Esophagus muscularis mucosa (tissue), 4 donors: ENCODE measurements around the gene TCEANC. TPM values are rescaled to one million over a fixed set of nuclear protein-coding genes. Genes with fewer than 3 reads are reported as not detected.

Experiments
- DNase-seq: peaks from one replicate; pipeline ENCODE4 v3.0.0-alpha.2; 2017; ENCODE audit errors: extremely low spot score
- H3K27ac ChIP-seq, 4 donors: fragments of 200-600 bp; sonication (generic); replicated peaks in 1 of 4; 1 replicate in 3 of 4; 2 replicates in 1 of 4; pipeline ENCODE4 v1.5.1; 2016 to 2019; ENCODE audit warnings: mild to moderate bottlenecking in 1 of 4
- H3K27me3 ChIP-seq, 4 donors: fragments of 200-600 bp; sonication (generic); one replicate each; pipeline versions ENCODE4 v1.5.1 to v1.6.0; 2016 to 2019
- H3K36me3 ChIP-seq, 4 donors: fragments of 200-600 bp; sonication (generic); one replicate each; pipeline ENCODE4 v1.5.1; 2016 to 2019
- H3K4me1 ChIP-seq, 4 donors: fragments of 200-600 bp; sonication (generic); one replicate each; pipeline ENCODE4 v1.5.1; 2016 to 2019
- H3K4me3 ChIP-seq, 4 donors: fragments of 200-600 bp; sonication (generic); 1 replicate in 2 of 4; 2 replicates in 2 of 4; pipeline ENCODE4 v1.5.1; 2016 to 2019; ENCODE audit warnings: mild to moderate bottlenecking in 4 of 4, moderate library complexity in 1 of 4
- H3K9me3 ChIP-seq, 4 donors: fragments of 200-600 bp; sonication (generic); 1 replicate in 3 of 4; 2 replicates in 1 of 4; pipeline ENCODE4 v1.5.1; 2016 to 2019
- EP300 ChIP-seq: sonication (generic); formaldehyde crosslinking; IDR thresholded peaks from one replicate; pipeline ENCODE4 v1.6.1; 2017; ENCODE audit warnings: antibody characterized with exemption
- POLR2A ChIP-seq: fragments of 450-650 bp; IDR thresholded peaks from one replicate; pipeline ENCODE4 v1.6.1; 2017; ENCODE audit warnings: antibody characterized with exemption, moderate library complexity, mild to moderate bottlenecking, low read depth
- POLR2AphosphoS5 ChIP-seq, 2 donors: sonication (generic); formaldehyde crosslinking; IDR thresholded peaks; one replicate each; pipeline ENCODE4 v1.6.1; 2017; ENCODE audit warnings: antibody characterized with exemption in 2 of 2
- WGBS: methylation state at CpG from one replicate; pipeline ENCODE4 v1.1.5; 2018; 5-methylcytosine and 5-hydroxymethylcytosine counted together
- intact Hi-C: fragments of 100-400 bp; cut with DNase I; formaldehyde crosslinking; loops from one replicate; pipeline ENCODE4 v1.15.1; 2023
- total RNA-seq, 4 donors: library from RNA; depleted of rRNA; stranded (reverse); fragments of >200 nt; gene quantifications; one replicate each; pipeline versions ENCODE4 v1.1.0 to v1.2.1, GENCODE V29; 2016
- TF ChIP-seq, protein P1 (sequence below), 3 experiments: fragments of 200-600 bp in 2 of 3; fragments of 450-650 bp in 1 of 3; sonication (generic) in 2 of 3; IDR thresholded peaks; one replicate each; pipeline ENCODE4 v1.5.1; 2017 to 2019; ENCODE audit warnings: antibody characterized with exemption in 3 of 3, mild to moderate bottlenecking in 2 of 3, moderate library complexity in 1 of 3

The TCEANC gene
- total RNA-seq, 4 donors from 2014 or later = 3.5 to 7.1 (median 4.0) TPM

DNA sequence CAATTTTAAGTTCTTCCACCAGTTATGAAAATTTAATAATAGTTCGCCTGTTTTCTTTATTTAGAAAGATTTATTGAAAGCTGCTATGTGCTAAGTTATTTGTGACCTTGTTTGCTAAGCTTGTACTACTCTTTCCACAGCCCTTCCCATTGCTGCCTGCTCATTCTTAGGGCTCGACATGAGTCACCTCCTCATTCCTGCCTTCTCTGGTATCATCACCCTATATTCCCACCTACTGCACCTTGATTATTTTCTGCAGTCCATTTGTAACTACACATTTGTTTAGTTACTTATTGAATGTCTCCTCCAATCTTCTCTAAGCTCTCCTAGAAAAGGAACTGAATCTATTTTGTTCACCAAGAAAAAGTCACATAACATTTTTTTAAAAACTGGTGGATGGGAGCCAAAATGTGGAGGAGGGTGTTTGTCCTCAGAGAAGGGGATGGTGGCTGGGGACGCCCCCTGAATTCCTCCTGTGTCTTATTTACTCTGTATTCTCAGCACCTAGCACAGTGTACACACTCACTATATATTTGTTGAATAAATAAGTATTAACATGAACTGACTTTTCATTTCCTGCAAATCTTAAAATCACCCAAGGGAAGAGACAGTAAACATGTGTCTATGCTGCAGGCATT is 32.3 kb downstream of the TCEANC start:
- intact Hi-C loops = no loop called here

DNA sequence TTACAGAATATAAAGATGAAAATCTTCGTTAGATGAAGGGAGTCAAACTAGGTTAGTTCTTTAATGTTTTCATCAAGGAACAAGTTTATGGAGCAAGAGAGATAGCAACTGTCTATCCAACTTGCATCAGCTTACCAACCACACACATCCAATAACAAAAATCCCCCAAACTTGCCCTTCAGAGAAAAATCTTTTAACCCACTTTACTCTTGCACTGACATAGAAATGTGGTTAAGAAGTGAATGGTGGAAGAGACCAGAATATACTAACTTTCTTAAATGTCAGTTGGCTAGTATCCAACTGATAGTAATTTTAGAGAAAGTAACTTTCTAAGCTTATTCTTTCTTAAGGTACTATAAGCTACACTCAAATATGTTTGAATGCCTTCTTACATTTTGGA is 34.3 kb downstream of the TCEANC start:
- H3K4me3 ChIP-seq = no peak overlapping the region
- peaks cover 15 to 27% (median 20%) of the 10 kb centered on the region in 4 donors for H3K4me1 ChIP-seq
- intact Hi-C loops = no loop called here
- DNase-seq = no peak
- TF ChIP-seq POLR2A = no peak
- no peak for TF ChIP-seq EP300
- TF ChIP-seq, protein P1, sequence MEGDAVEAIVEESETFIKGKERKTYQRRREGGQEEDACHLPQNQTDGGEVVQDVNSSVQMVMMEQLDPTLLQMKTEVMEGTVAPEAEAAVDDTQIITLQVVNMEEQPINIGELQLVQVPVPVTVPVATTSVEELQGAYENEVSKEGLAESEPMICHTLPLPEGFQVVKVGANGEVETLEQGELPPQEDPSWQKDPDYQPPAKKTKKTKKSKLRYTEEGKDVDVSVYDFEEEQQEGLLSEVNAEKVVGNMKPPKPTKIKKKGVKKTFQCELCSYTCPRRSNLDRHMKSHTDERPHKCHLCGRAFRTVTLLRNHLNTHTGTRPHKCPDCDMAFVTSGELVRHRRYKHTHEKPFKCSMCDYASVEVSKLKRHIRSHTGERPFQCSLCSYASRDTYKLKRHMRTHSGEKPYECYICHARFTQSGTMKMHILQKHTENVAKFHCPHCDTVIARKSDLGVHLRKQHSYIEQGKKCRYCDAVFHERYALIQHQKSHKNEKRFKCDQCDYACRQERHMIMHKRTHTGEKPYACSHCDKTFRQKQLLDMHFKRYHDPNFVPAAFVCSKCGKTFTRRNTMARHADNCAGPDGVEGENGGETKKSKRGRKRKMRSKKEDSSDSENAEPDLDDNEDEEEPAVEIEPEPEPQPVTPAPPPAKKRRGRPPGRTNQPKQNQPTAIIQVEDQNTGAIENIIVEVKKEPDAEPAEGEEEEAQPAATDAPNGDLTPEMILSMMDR (IDR thresholded peaks at IDR 0.05) = no peak
- TF ChIP-seq POLR2AphosphoS5 (IDR thresholded peaks at IDR 0.05) = no peak
- H3K9me3 ChIP-seq = no peaks in the 10 kb centered on the region
- no peak overlapping the region for H3K27ac ChIP-seq
- no peaks in the 10 kb centered on the region for H3K27me3 ChIP-seq
- 82% methylated on average over 1 of the region's 1 CpG for WGBS
- H3K36me3 ChIP-seq = no peaks in the 10 kb centered on the region

More for the DNA sequence above, 32.3 kb downstream of the TCEANC start:
- Histone ChIP-seq H3K4me1 (peaks cover 0 to 11% (median 2%) of the 10 kb centered on the region in 4 donors), H3K4me3 (no peak overlapping the region), H3K36me3 (no peaks in the 10 kb centered on the region), H3K9me3 (no peaks in the 10 kb centered on the region), H3K27ac (no peak overlapping the region), H3K27me3 (no peaks in the 10 kb centered on the region)
- DNase-seq = no peak
- no peak for TF ChIP-seq POLR2A
- TF ChIP-seq, protein P1 (IDR thresholded peaks at IDR 0.05) = no peak
- 38% methylated on average over 3 of the region's 3 CpGs for whole genome bisulfite sequencing

DNA sequence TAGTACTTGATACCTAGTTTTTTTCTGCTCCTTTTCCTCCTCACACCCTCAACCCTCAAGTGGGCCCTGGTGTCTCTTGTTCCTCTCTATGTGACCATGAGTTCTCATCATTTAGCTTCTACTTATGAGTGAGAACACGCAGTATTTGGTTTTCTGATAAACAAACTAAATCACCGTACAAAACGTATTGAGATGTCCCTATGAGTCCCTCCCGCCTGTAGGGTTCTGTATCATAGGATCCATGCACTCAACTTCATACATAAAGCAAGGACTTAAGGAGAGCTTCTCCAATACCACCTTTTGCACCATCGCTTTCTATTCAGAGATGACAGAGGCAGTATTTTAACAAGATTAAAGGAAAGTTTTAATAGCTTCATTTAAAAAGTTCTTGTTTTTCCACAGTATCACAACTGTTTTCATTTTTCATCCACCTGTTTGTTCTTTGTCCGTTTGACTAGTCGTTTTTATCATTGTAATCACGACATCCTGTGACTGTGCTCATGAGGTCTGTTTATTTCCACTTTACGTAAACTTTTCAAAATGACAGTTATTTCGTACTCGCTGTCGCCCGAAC is 35.5 kb downstream of the TCEANC start:
- Histone ChIP-seq H3K36me3 (no peaks in the 10 kb centered on the region), H3K4me3 (peak overlapping the region; percentile 68 to 83 (median 76)), H3K9me3 (no peaks in the 10 kb centered on the region), H3K4me1 (peaks cover 20 to 40% (median 33%) of the 10 kb centered on the region in 4 donors), H3K27me3 (no peaks in the 10 kb centered on the region), H3K27ac (peak overlapping the region; percentile 92 to 95 (median 94))
- intact Hi-C loops = no loop called here
- TF ChIP-seq, protein P1 (IDR thresholded peaks at IDR 0.05) = no peak
- TF ChIP-seq POLR2A = no peak
- no peak for TF ChIP-seq POLR2AphosphoS5 (IDR thresholded peaks at IDR 0.05)
- TF ChIP-seq EP300 = no peak
- DNase-seq = no peak
- WGBS = 15% methylated on average over 13 of the region's 13 CpGs

DNA sequence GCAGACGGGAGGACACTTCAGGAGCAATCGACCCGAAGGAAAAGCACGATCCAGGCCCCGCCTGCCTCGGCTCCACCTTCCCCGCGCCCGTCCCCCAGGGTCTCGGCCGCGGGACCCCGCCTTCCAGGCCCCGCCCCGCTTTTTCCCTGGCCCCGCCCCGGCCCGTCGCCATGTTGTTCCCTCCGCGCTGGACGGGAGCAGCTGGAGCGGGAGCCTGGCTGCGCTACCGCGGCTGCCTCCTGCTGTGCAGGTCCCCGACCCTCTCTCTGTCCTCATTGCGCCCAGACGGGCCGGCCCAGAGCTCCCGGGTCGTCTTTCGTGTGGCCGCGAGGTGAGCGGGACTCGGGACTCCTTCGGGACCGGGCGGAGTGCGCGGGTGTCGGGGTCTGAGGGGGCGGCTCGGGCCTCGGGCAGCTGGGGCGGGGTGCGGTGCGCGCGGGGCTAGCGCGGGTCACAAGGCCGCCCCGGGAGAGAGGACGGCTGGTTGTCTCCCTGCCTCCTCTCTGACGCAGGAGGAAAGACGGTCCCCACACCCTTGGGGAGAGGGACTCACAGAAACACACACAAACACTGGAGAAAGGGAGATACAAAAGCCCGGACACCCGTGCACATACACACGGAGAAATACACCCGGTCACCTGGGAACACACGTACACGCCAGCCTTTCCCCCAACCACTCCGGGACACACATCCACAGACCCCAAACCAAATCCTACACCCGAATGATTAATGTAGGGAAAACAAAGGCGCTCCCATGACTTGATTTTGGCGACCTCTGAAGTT is 36.2 kb downstream of the TCEANC start, which contains the start of gene RAB9A:
TSS of gene RAB9A (plus strand) at position 171 of the 783 bp plus-strand sequence. CDS start 19,619 bp downstream, outside the sequence.
- 2% methylated on average over 21 of the region's 68 CpGs for WGBS
- H3K36me3 ChIP-seq = no peaks in the 10 kb centered on the region
- peak within 1 kb of the TSS; percentile 68 to 83 (median 76) for H3K4me3 ChIP-seq
- H3K4me1 ChIP-seq = peaks cover 25 to 47% (median 40%) of the 10 kb centered on the region in 4 donors
- TF ChIP-seq, protein P1 (IDR thresholded peaks at IDR 0.05) = no peak
- TF ChIP-seq POLR2A = peak; percentile 73
- TF ChIP-seq POLR2AphosphoS5 (IDR thresholded peaks at IDR 0.05) = peak; percentile 93 to 97
- TF ChIP-seq EP300 = no peak
- intact Hi-C loops = no loop called here
- H3K27me3 ChIP-seq = no peaks in the 10 kb centered on the region
- no peaks in the 10 kb centered on the region for H3K9me3 ChIP-seq
- DNase-seq = peak; percentile 93
- peak within 1 kb of the TSS; percentile 92 to 95 (median 94) for H3K27ac ChIP-seq
